Subcutaneous abdominal adipose tissue (tissue), 5 donors: ENCODE measurements around the gene IL27RA.

ENCODE experiments used
- H3K27ac ChIP-seq: one replicate; pipeline ENCODE4 v1.7.0; 2013; ENCODE audit warnings: low read depth, mild to moderate bottlenecking, inconsistent platforms, low read length, moderate library complexity
- H3K27me3 ChIP-seq, 5 donors: one replicate each; pipeline ENCODE4 v1.7.0; 2013; ENCODE audit warnings: low read length in 5 of 5, inconsistent platforms in 1 of 5; ENCODE audit not compliant: control insufficient read depth in 5 of 5, insufficient read depth in 4 of 5
- H3K36me3 ChIP-seq, 5 donors: one replicate each; pipeline ENCODE4 v1.7.0; 2013; ENCODE audit warnings: low read length in 5 of 5; ENCODE audit not compliant: control insufficient read depth in 5 of 5, insufficient read depth in 5 of 5
- H3K4me1 ChIP-seq, 5 donors: one replicate each; pipeline ENCODE4 v1.7.0; 2013; ENCODE audit warnings: low read length in 5 of 5, mild to moderate bottlenecking in 3 of 5, moderate library complexity in 1 of 5; ENCODE audit not compliant: control insufficient read depth in 5 of 5, insufficient read depth in 5 of 5
- H3K4me3 ChIP-seq, 5 donors: one replicate each; pipeline ENCODE4 v1.7.0; 2013; ENCODE audit warnings: low read length in 5 of 5, low read depth in 1 of 5
- H3K9ac ChIP-seq, 5 donors: one replicate each; pipeline ENCODE4 v1.7.0; 2013; ENCODE audit warnings: low read length in 5 of 5, mild to moderate bottlenecking in 4 of 5, moderate library complexity in 3 of 5
- H3K9me3 ChIP-seq, 5 donors: one replicate each; pipeline ENCODE4 v1.7.0; 2013; ENCODE audit warnings: low read length in 5 of 5; ENCODE audit not compliant: control insufficient read depth in 5 of 5
- donor health status: healthy.
- donor health status: healthy.
- donor health status: healthy.
- donor health status: healthy.
- donor health status: healthy.

Gene IL27RA

GRCh38 chr19:14056069-14056666 lies 24.6 kb downstream of the IL27RA start:
- Histone ChIP-seq H3K4me3 (no peak overlapping the region), H3K27me3 (peaks cover 17 to 40% (median 31%) of the 10 kb centered on the region in 5 donors), H3K27ac (no peak overlapping the region), H3K4me1 (peaks cover 0 to 8% (median 5%) of the 10 kb centered on the region in 5 donors), H3K36me3 (peaks cover 0 to 8% (median 0%) of the 10 kb centered on the region in 5 donors), H3K9me3 (peaks cover 0 to 8% (median 5%) of the 10 kb centered on the region in 5 donors), H3K9ac (no peak overlapping the region)

DNA sequence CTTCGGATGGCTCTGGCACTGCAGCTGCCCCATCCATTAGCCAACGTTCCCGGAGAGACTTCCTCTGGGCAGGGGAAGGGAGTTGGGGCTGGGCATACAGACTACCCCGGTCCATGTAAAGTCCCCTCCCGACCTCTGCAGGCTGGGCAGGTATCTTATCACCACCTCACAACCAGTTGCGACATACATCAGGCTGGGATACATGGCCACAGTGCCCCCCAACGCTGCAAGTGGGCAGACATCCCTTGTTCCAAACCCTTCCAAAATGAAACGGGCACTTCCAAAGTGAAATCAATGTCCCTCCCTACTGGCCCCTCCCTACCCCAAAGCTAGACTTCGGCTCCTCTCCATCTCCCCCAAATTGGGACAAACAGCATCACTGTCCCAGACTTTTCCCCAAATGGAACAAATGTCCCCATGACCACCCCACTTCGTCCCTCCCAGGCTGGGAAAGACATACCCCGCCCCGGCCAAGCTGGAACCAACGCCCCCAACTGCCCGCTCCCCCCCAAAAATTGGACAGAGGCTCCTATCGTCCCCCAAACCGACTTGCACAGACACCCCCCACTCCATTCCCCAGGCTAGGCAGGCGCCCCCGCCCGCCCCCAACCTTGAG lies 25.3 kb downstream of the IL27RA start:
- no peak overlapping the region for H3K9ac ChIP-seq
- H3K4me3 ChIP-seq, result no peak overlapping the region
- H3K4me1 ChIP-seq, result peaks cover 0 to 8% (median 5%) of the 10 kb centered on the region in 5 donors
- H3K27ac ChIP-seq, result no peak overlapping the region
- H3K9me3 ChIP-seq, result peaks cover 0 to 8% (median 5%) of the 10 kb centered on the region in 5 donors
- peaks cover 0 to 4% (median 0%) of the 10 kb centered on the region in 5 donors for H3K36me3 ChIP-seq
- H3K27me3 ChIP-seq, result peaks cover 22 to 40% (median 35%) of the 10 kb centered on the region in 5 donors

GRCh38 chr19:14058182-14059092 lies 26.9 kb downstream of the IL27RA start:
- H3K27ac ChIP-seq, result no peak overlapping the region
- H3K9me3 ChIP-seq, result peaks cover 0 to 1% (median under 1%) of the 10 kb centered on the region in 5 donors
- H3K4me3 ChIP-seq, result no peak overlapping the region
- no peaks in the 10 kb centered on the region for H3K36me3 ChIP-seq
- no peak overlapping the region for H3K9ac ChIP-seq
- peaks cover 22 to 40% (median 35%) of the 10 kb centered on the region in 5 donors for H3K27me3 ChIP-seq
- H3K4me1 ChIP-seq, result peaks cover 0 to 8% (median 5%) of the 10 kb centered on the region in 5 donors

GRCh38 chr19:14059093-14059480 lies 27.5 kb downstream of the IL27RA start:
- Histone ChIP-seq H3K27me3 (peaks cover 22 to 40% (median 35%) of the 10 kb centered on the region in 5 donors), H3K36me3 (no peaks in the 10 kb centered on the region), H3K9me3 (no peaks in the 10 kb centered on the region), H3K4me3 (no peak overlapping the region), H3K27ac (no peak overlapping the region), H3K9ac (no peak overlapping the region), H3K4me1 (peaks cover 0 to 8% (median 5%) of the 10 kb centered on the region in 5 donors)

DNA sequence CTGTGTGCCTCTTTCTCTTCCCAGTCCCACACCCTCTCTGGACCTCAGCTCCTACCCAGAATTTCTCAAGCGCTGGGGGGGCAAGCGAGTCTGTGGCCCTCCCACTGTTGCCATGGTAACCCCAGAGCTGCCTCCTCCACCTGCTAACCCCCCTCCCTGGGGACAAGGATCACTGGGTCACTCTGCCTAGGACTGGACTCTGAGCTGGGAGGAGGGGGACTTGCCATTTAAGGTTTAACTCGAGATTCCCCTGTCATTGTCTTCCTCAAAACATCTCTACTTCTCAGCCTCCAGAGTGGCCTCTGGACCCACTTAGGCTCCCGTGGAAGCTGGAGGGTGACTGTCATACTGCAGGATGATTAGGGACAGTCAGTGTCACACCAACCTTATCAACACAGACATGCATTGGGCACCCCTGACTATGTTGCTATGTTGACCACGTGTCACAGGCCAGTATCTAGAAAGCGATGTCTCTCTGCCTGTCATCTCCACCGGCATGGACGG lies 28.1 kb downstream of the IL27RA start:
- H3K27me3 ChIP-seq, result peaks cover 22 to 38% (median 33%) of the 10 kb centered on the region in 5 donors

DNA sequence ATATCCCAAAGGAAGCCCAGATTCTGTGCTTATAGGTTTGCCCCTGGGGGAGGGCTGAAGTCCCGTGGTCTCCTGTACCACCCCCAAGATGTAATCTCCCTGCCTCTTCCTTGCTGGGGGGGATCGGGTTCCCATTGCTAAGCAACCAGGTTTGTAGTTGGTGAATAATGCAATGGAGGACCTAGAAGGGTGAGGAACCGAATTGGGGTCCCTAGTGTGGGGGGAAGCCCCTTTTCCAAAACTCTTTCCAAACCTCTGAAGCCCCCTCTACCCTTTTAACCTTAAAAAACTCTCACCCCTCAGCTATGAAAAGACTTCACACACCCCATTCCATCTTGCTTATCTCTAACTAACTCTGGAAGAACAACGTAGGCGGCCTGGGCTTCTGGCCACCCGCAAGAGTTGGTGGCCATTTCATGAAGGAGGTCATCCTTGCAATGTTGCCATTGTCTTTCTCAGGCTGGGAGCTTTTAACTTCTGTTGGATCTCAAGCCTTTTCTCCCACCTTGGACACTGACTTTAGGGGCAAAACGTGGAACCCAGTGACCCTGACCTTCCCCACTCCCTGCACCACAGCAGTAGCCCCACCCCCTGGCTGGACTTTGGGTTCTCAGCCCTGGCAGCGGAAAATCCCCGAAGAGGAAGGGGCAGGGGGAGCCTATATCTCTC lies 29.7 kb downstream of the IL27RA start:
- Histone ChIP-seq H3K9ac (no peak overlapping the region), H3K4me3 (no peak overlapping the region), H3K36me3 (no peaks in the 10 kb centered on the region), H3K27me3 (peaks cover 22 to 37% (median 32%) of the 10 kb centered on the region in 5 donors), H3K4me1 (peaks cover 0 to 8% (median 5%) of the 10 kb centered on the region in 5 donors), H3K27ac (no peak overlapping the region), H3K9me3 (no peaks in the 10 kb centered on the region)

More for the DNA sequence above, 28.1 kb downstream of the IL27RA start:
- H3K4me1 ChIP-seq, result peaks cover 0 to 8% (median 5%) of the 10 kb centered on the region in 5 donors
- no peak overlapping the region for H3K4me3 ChIP-seq
- H3K36me3 ChIP-seq, result no peaks in the 10 kb centered on the region
- no peak overlapping the region for H3K27ac ChIP-seq
- H3K9me3 ChIP-seq, result no peaks in the 10 kb centered on the region
- no peak overlapping the region for H3K9ac ChIP-seq

GRCh38 chr19:14061751-14062557 lies 30.4 kb downstream of the IL27RA start, which contains the start of gene PALM3:
PALM3 (minus strand) TSS chr19:14062076; CDS start chr19:14061980, 96 bp downstream.
- Histone ChIP-seq H3K4me1 (peaks cover 0 to 8% (median 5%) of the 10 kb centered on the region in 5 donors), H3K36me3 (no peaks in the 10 kb centered on the region), H3K27ac (no peak within 1 kb of the TSS), H3K9me3 (no peaks in the 10 kb centered on the region), H3K9ac (no peak within 1 kb of the TSS), H3K27me3 (peaks cover 22 to 33% (median 28%) of the 10 kb centered on the region in 5 donors), H3K4me3 (no peak within 1 kb of the TSS)

DNA sequence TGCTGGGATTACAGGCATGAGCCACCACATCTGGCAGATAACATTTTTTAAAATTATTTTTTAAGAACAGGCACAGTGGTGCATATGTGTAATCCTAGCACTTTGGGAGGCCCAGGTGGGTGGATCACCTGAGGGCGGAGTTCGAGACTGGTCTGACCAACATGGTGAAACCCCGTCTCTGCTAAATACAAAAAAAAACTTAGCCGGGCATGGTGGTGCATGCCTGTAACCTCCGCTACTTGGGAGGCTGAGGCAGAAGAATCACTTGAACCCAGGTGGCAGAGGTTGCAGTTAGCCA lies 30.9 kb downstream of the IL27RA start:
- Histone ChIP-seq H3K4me1 (peaks cover 0 to 6% (median 3%) of the 10 kb centered on the region in 5 donors), H3K27ac (no peak overlapping the region), H3K27me3 (peaks cover 22 to 31% (median 28%) of the 10 kb centered on the region in 5 donors)

GRCh38 chr19:14063105-14063504 lies 31.5 kb downstream of the IL27RA start:
- Histone ChIP-seq H3K4me1 (peaks cover 0 to 6% (median under 1%) of the 10 kb centered on the region in 5 donors), H3K27me3 (peaks cover 22 to 27% (median 26%) of the 10 kb centered on the region in 5 donors), H3K27ac (no peak overlapping the region), H3K9me3 (no peaks in the 10 kb centered on the region), H3K4me3 (no peak overlapping the region), H3K36me3 (no peaks in the 10 kb centered on the region), H3K9ac (no peak overlapping the region)

More for the DNA sequence above, 30.9 kb downstream of the IL27RA start:
- H3K36me3 ChIP-seq, result no peaks in the 10 kb centered on the region
- no peaks in the 10 kb centered on the region for H3K9me3 ChIP-seq
- H3K9ac ChIP-seq, result no peak overlapping the region
- H3K4me3 ChIP-seq, result no peak overlapping the region
